ENCODE measurements around the gene MPV17L.

GRCh38 chr16:15450624-15451023 lies 55.1 kb downstream of the MPV17L start:
- TF ChIP-seq POLR2AphosphoS5 (IDR thresholded peaks at IDR 0.05; ENCODE audit: low read depth, low read length) (no peak), CTCF (IDR thresholded peaks at IDR 0.05) (no peak), MAX (IDR thresholded peaks at IDR 0.05; ENCODE audit: low read depth) (no peak), EP300 (IDR thresholded peaks at IDR 0.05; ENCODE audit: borderline replicate concordance in 1 of 2, low read depth in 1 of 2, low read length in 1 of 2) (no peak), YY1 (IDR thresholded peaks at IDR 0.05; ENCODE audit: low read depth) (no peak), SMC3 (IDR thresholded peaks at IDR 0.05; ENCODE audit: low read depth, low read length) (no peak), SIN3A (IDR thresholded peaks at IDR 0.05; ENCODE audit: borderline replicate concordance, low read depth, low read length) (no peak), RAD21 (IDR thresholded peaks at IDR 0.05; ENCODE audit: low read length) (no peak)

Measured in SK-N-SH (cell line).